NCI-H2196 (cell line): ENCODE results near the gene MACROD2.

Source experiments
- DNase-seq: peaks from one replicate; lab custom pipeline; 2025; ENCODE audit not compliant: unreplicated experiment; lab: John Stamatoyannopoulos, UW

Gene MACROD2

GRCh38 chr20:15582146-15582760, 1586.9 kb downstream of the MACROD2 start:
- DNase-seq: no peak

GRCh38 chr20:15584507-15584906, 1589.2 kb downstream of the MACROD2 start:
- DNase-seq: no peak

DNA sequence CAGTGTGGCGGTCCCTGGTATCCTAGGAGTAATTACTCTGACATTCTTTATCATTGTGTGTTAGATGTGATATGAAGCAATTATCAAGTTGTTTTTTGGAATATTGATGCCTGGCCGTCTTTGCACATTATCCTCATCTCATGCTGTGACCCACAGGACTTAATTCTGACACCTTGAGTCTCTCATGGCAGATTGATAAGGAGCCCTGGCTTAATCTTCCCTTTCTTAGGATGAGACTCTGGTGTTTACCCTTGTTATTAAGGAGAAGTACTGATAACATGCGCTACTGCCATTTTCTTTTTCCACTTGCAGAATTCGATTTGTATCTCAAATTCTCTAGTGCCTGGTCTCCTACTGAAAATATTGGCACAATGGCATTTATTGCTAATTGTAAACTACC, 1597.8 kb downstream of the MACROD2 start:
- DNase-seq: no peak

- DNase-seq: no peak
These were observed 1598.9 kb downstream of the MACROD2 start for GRCh38 chr20:15594158-15594695.

- DNase-seq: no peak
These were observed 1601.0 kb downstream of the MACROD2 start for GRCh38 chr20:15596220-15596890.

DNA sequence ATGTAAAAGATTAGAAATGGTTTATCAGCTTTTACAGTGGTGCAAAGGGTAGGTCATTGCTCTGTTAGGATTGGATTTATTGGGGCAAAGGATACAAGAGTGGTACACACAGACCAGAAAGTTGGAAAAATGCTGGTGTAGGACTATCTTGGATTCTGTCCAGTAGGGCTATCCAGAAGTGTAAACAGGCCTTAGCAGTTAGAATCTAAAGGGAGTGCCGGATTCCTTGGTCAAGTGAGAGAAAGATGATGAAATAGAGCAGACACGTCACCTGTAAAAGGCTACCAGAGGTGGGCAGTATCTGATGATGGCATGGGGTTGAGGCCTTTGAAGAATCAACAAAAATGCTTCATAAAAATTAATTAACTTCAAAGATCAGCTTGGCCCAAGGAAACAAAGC, 1602.0 kb downstream of the MACROD2 start:
- no peak for DNase-seq

- DNase-seq: no peak
These were observed 1604.6 kb downstream of the MACROD2 start for GRCh38 chr20:15599961-15600360.

DNA sequence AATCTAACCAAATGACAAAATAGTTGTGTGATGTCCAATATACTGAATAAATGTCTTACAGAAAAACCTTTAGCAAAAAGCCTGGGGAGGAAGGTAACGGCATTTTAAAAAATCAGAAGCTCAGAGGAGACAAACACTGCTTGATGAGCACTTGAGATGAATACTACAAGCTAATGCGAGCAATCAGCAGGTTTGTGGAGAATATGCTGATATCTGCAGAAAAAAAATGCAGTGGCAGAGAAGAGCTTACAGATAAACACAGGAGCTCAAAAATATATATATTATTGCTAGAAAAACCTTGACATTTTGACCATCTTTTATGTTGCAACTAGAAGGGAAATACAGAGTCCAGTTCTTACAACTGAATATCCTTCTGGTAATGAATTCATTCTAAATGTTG, 1605.2 kb downstream of the MACROD2 start:
- no peak for DNase-seq

DNA sequence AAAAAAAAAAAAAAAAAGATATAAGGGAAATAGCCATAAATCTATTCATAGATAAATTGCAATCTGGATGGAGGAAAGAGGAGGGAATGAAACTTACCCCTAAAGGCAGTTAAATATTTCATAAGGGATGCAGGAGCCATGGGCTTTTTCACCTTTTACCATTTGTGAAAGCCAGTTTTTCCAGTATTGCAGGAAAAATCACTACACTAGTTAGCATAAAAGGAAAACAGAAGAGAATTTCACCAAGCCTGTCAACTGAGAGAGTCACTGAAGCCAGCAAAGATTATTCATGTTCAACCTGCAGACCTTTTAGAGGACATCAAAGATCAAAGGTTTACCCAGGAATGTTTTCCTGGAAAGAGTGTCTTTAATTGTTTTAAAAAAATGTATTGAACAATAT, 1608.2 kb downstream of the MACROD2 start:
- no peak for DNase-seq

- no peak for DNase-seq
These were observed 1608.9 kb downstream of the MACROD2 start for GRCh38 chr20:15603978-15604805.

GRCh38 chr20:15609921-15610320, 1614.6 kb downstream of the MACROD2 start:
- no peak for DNase-seq

- DNase-seq: no peak
These were observed 1615.5 kb downstream of the MACROD2 start for GRCh38 chr20:15610787-15611186.

- DNase-seq: no peak
These were observed 1616.2 kb downstream of the MACROD2 start for GRCh38 chr20:15611541-15611940.

DNA sequence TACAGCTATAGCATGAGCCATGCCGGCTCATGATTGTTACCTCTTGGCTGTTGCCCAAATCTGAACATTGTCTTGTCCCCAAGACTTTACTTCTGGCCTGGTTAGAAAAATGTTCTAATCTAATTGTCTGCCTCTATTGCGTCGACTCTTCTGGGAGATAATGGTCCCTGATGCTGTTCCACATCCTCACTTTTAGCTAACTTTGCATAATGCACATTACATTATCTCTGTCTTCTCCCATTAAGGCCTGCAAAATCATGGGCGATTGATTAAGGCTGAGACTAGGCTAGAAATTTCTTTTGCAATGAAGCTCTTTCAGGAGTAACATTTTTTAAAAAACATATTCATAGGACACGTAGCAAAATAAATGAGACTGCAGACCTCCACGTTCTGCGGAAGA, 1616.9 kb downstream of the MACROD2 start:
- DNase-seq: no peak

- DNase-seq: no peak
These were observed 1617.5 kb downstream of the MACROD2 start for GRCh38 chr20:15612769-15613168.

DNA sequence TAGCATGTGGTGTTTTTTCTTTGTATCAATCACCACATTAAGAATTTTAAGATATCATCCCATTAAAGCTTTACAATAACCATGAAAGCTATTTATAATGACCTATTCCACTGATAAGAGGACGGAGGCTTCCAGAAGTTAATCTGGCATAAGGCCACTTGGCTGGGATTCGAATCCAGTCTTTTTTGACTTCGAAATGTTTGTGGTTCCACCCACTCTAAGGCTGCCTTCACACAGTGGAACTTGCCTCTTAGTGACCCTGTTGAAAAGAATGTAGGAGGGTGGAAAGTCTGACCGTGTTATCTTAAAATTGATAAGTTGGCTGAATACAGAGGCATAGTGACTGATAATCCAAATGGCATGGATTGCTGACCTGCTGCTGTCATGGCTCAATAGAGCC, 1618.2 kb downstream of the MACROD2 start:
- DNase-seq: no peak

DNA sequence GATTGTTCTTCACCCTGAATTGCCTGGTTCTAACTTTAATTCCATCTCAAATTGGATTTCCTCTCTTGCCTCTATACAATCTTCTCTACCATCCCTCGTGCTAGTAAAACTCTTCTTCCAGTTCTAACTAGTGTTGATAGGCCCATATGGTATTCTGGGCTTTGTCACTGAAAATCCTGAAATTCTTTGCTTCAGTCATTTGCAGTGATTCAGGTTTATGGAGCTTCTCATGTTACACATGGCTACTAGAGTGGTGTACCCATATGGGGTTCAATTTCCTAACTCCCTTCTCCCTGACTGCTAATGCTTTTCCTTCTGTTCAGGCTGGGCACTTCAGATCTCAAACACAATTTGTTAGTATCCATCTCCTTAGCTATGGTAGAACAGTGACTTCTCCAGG, 1621.3 kb downstream of the MACROD2 start:
- no peak for DNase-seq

DNA sequence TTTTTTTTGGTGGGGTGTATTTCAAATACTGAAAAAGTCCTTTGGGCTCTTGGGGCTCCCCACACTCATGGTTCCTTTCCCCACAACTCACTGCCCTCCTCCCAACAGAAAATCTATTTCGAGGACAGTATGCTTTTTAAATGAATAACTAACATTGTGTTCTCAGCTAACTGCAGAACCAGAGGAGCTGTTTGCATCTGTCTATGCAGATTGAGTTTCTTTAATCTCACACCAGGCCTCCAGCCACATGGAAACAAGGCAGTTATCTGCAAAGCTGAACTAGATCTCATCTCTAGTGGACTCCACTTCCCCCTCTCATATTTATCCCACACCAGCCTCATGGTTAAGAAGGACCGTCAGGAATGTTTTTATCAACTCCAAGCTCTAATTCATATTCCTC, 1622.8 kb downstream of the MACROD2 start:
- DNase-seq: no peak

DNA sequence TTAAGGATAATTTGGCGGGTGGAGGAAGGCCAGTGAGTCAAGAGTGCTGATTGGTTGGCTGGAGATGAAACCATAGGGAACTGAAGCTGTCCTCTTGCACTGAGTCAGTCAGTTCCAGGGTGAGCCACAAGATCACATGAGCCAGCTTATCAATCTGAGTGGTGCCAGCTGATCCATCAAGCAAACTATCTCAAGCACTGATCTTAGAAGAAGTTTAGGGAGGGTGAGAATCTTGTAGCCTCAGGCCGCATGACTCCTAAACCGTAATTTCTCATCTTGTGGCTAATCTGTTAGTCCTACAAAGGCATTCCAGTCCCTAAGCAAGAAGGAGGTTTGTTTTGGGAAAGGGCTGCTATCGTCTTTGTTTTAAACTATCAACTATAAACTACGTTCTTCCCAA, 1623.6 kb downstream of the MACROD2 start:
- DNase-seq: no peak

- no peak for DNase-seq
These were observed 1624.0 kb downstream of the MACROD2 start for GRCh38 chr20:15619341-15619740.

GRCh38 chr20:15619816-15620215, 1624.5 kb downstream of the MACROD2 start:
- DNase-seq: no peak

DNA sequence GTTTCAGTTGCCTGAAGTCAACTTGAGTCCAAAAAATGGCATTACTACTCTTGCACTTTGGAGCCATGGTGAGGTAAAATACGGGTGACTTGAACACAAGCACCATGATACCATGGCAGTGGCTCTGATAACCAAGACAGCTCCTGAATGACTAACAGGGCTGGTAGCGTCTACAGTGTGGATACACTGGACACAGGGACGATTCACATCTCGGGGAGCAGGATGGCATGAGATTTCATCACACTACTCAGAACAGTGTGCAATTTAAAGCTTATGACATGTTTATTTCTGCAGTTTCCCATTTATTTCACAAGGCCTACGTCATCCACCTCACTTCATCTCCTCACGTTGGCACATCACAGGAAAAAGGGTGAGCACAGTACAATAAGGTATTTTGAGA, 1627.1 kb downstream of the MACROD2 start:
- no peak for DNase-seq
